ENCODE results near the gene ENG. TPM values are rescaled to one million over a fixed set of nuclear protein-coding genes. Genes with fewer than 3 reads are reported as not detected.
"Not testable (repeated sequence)": the region's sequence is repeated elsewhere in the genome, so short reads cannot be mapped to it uniquely, and the experiment has no call there.

ENG gene
- total RNA-seq, 3 donors from 2014 or later, result 18.3 to 35.5 (median 34.8) TPM

DNA sequence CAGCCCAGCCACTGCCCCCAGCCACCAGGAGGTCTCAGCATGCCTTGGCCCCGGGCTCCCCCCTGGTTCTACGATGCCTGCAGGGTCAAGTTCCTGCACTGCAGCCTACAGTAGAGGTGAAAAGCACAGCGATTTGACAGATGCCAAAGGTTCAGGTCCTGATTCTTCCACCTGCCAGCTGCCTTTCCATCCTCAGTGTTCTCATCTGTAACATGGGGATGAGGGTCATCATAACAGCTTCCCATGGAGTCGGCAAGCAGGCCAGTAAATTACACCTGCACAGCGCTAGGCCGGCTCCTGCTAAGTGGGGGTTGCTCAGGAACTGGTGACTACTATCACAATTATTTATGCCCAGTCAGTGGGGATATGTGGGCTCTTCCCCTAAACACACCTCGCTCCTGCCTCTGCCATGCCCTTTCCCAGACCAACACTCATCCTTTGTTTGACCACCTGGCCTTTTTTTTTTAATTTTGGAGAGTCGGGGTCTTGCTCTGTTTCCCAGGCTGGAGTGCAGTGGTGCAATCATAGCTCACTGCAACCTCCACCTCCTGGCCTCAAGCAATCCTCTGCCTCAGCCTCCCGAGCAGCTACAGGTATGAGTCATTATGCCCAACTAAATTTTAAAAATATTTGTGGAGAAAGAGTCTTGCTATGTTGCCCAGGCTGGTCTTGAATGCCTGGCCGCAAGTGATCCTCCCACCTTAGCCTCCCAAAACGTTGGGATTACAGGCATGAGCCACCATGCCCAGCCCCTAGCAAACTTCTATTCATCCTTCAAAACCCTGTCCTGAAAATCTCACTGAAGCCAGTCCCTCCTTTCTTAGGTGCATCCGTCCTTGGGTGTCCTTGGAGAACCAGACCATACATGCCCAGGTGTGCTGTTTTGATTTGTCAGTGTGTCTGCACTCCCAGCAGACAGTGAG, 6.4 kb downstream of the ENG start:
- no peak overlapping the region for H3K4me3 ChIP-seq
- no peak for ATAC-seq
- intact Hi-C loops (cut with DNase I, micrococcal nuclease), result no loop called here
- TF ChIP-seq, protein P1, sequence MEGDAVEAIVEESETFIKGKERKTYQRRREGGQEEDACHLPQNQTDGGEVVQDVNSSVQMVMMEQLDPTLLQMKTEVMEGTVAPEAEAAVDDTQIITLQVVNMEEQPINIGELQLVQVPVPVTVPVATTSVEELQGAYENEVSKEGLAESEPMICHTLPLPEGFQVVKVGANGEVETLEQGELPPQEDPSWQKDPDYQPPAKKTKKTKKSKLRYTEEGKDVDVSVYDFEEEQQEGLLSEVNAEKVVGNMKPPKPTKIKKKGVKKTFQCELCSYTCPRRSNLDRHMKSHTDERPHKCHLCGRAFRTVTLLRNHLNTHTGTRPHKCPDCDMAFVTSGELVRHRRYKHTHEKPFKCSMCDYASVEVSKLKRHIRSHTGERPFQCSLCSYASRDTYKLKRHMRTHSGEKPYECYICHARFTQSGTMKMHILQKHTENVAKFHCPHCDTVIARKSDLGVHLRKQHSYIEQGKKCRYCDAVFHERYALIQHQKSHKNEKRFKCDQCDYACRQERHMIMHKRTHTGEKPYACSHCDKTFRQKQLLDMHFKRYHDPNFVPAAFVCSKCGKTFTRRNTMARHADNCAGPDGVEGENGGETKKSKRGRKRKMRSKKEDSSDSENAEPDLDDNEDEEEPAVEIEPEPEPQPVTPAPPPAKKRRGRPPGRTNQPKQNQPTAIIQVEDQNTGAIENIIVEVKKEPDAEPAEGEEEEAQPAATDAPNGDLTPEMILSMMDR (IDR thresholded peaks at IDR 0.05), result no peak
- DNase-seq, result no peak
- no peaks in the 10 kb centered on the region for H3K4me1 ChIP-seq (ENCODE audit: low read depth)
- no peaks in the 10 kb centered on the region for H3K36me3 ChIP-seq (ENCODE audit: low read depth)
- peaks cover 13% of the 10 kb centered on the region for H3K9me3 ChIP-seq

DNA sequence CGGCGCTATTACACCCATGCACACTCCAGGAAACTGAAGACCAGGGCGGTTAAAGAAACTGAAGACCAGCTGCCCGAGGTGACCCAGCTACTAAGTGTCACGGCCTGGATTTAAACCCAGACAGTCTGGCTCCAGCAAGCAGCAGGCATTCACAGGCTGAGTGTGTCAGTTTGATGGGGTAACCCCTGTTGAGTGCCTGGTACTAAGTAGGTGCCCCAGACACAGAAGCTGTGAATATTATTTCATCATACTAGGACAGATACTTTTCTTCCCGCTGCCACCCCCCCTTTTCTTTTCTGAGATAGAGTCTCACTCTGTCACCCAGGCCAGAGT, 7.3 kb downstream of the ENG start:
- no peak for ATAC-seq
- Histone ChIP-seq H3K4me1 (ENCODE audit: low read depth) (no peaks in the 10 kb centered on the region), H3K36me3 (ENCODE audit: low read depth) (no peaks in the 10 kb centered on the region), H3K9me3 (peaks cover 13% of the 10 kb centered on the region), H3K4me3 (no peak overlapping the region)
- DNase-seq, result no peak
- TF ChIP-seq, protein P1 (IDR thresholded peaks at IDR 0.05), result no peak
- intact Hi-C loops (cut with DNase I, micrococcal nuclease), result no loop called here

GRCh38 chr9:127846443-127847177, 7.8 kb downstream of the ENG start:
- TF ChIP-seq, protein P1 (IDR thresholded peaks at IDR 0.05), result no peak
- Histone ChIP-seq H3K9me3 (peaks cover 13% of the 10 kb centered on the region), H3K36me3 (ENCODE audit: low read depth) (no peaks in the 10 kb centered on the region), H3K4me3 (no peak overlapping the region), H3K4me1 (ENCODE audit: low read depth) (no peaks in the 10 kb centered on the region)
- intact Hi-C loops (cut with DNase I, micrococcal nuclease), result no loop called here
- ATAC-seq, result peak; percentile 13
- DNase-seq, result no peak

DNA sequence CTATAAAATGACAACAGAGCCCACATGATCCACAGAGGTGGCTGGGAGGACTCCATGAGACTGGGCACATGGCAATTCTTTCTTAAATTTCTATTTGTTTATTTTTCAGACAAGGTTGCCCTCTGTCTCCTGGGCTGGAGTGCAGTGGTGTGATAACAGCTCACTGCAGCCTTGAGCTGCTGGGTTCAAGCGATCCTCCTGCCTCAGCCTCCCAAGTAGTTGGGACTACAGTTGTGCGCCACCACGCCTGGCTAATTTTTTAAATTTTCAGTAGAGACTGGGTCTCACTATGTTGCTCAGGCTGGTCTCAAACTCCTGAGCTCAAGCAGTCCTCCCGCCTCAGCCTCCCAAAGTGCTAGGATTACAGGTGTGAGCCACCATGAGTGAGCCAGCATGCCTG, 8.8 kb downstream of the ENG start:
- DNase-seq; H3K4me3 ChIP-seq; H3K4me1 ChIP-seq (ENCODE audit: low read depth); ATAC-seq; intact Hi-C loops (cut with DNase I, micrococcal nuclease); H3K36me3 ChIP-seq (ENCODE audit: low read depth): not testable (repeated sequence)
- peaks cover 13% of the 10 kb centered on the region for H3K9me3 ChIP-seq

GRCh38 chr9:127844821-127845359, 9.6 kb downstream of the ENG start:
- TF ChIP-seq, protein P1 (IDR thresholded peaks at IDR 0.05), result no peak
- no peak overlapping the region for H3K4me3 ChIP-seq
- DNase-seq (no peak), ATAC-seq (no peak)
- intact Hi-C loops (cut with DNase I, micrococcal nuclease), result no loop called here
- H3K9me3 ChIP-seq, result peaks cover 12% of the 10 kb centered on the region
- no peaks in the 10 kb centered on the region for H3K36me3 ChIP-seq (ENCODE audit: low read depth)
- H3K4me1 ChIP-seq (ENCODE audit: low read depth), result no peaks in the 10 kb centered on the region

Data from mucosa of descending colon (tissue), 3 donors.